Stimulated activated effector memory CD8-positive, alpha-beta T cell treated with anti-CD3 and anti-CD28 coated beads, Interleukin-12 subunit alpha, Interleukin-12 subunit beta, amount 100 ng/mL, for 72 hours (primary cell): ENCODE results near the gene GJA1.

Experiments
- ATAC-seq: fragments of 150-1000 bp; cut with Tn5 transposase; 2 replicates; pipeline ENCODE4 v1.10.0; 2021
- DNase-seq, 2 donors: peaks; one replicate each; pipeline ENCODE4 v3.0.0; 2021 to 2022; ENCODE audit warnings: low spot score in 2 of 2
- H3K27ac Mint-ChIP-seq: one replicate; pipeline ENCODE4 v1.8.0; 2022; ENCODE audit warnings: mild to moderate bottlenecking, mixed read lengths
- H3K36me3 Mint-ChIP-seq: one replicate; pipeline ENCODE4 v1.8.0; 2022; ENCODE audit warnings: mild to moderate bottlenecking, mixed read lengths
- H3K4me1 Mint-ChIP-seq: one replicate; pipeline ENCODE4 v1.8.0; 2022; ENCODE audit warnings: mixed read lengths
- H3K4me3 Mint-ChIP-seq: one replicate; pipeline ENCODE4 v1.8.0; 2022; ENCODE audit warnings: mild to moderate bottlenecking, mixed read lengths
- H3K9me3 Mint-ChIP-seq: one replicate; pipeline ENCODE4 v1.8.0; 2022; ENCODE audit warnings: mixed read lengths

GJA1 gene

DNA sequence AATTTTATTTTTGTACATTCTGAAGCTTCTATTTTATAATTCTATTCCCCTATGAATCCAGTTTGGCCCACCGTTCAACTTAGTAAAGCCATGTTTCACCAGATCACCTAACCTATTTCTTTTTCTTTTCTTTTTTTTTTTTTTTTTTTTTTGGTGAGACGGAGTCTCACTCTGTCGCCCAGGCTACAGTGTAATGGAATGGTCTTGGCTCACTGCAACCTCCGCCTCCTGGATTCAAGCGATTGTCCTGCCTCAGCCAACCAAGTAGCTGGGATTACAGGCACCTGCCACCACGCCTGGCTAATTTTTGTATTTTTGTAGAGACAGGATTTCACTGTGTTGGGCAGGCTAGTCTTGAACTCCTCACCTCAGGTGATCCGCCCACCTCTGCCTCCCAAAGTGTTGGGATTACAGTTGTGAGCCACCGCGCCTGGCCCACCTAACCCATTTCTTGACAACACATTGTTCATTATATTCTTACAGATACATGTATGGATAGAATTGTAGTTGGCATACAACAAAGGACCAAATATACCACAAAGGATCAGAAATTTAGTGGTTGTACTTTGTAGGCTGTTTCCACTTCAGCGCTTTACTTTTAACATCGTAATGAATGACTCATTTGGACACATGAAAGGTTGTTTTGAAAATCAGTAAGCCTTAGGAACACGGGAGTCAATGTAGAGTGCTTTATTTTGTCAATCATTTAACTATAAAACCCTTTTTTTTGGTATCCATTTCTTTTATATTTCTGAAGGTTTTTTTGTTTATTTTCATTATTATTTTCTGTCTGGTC is 63.2 kb downstream of the GJA1 start:
- Mint-ChIP-seq H3K4me1 (no peaks in the 10 kb centered on the region), H3K27ac (no peak overlapping the region), H3K36me3 (no peaks in the 10 kb centered on the region), H3K9me3 (no peaks in the 10 kb centered on the region), H3K4me3 (no peak overlapping the region)
- ATAC-seq (no peak), DNase-seq (no peak)
